WTC11 (cell line): ENCODE results near the gene ZMYND8.
"Not testable (repeated sequence)": the region's sequence is repeated elsewhere in the genome, so short reads cannot be mapped to it uniquely, and the experiment has no call there.

Source experiments
- CREM ChIP-seq: sonication (generic); formaldehyde crosslinking; IDR thresholded peaks from 2 replicates; pipeline ENCODE4 v1.8.1; 2022; ENCODE audit warnings: mild to moderate bottlenecking, missing genetic modification reagents, moderate library complexity
- TCF7 ChIP-seq: sonication (generic); formaldehyde crosslinking; IDR thresholded peaks from 2 replicates; pipeline ENCODE4 v1.8.0; 2022; ENCODE audit warnings: mild to moderate bottlenecking, low read depth, missing genetic modification reagents, moderate library complexity
- TF ChIP-seq, protein P1 (sequence below): fragments of 200-600 bp; IDR thresholded peaks from 2 replicates; pipeline ENCODE4 v1.8.0; 2022; ENCODE audit warnings: antibody characterized with exemption
- TF ChIP-seq, protein P2 (sequence below): sonication (generic); formaldehyde crosslinking; IDR thresholded peaks from 2 replicates; pipeline ENCODE4 v1.8.0; 2022; ENCODE audit warnings: mild to moderate bottlenecking, missing genetic modification reagents
- TF ChIP-seq, protein P3 (sequence below): sonication (generic); formaldehyde crosslinking; IDR thresholded peaks from 2 replicates; pipeline ENCODE4 v1.8.1; 2022; ENCODE audit warnings: low read depth, missing genetic modification reagents, borderline replicate concordance

DNA sequence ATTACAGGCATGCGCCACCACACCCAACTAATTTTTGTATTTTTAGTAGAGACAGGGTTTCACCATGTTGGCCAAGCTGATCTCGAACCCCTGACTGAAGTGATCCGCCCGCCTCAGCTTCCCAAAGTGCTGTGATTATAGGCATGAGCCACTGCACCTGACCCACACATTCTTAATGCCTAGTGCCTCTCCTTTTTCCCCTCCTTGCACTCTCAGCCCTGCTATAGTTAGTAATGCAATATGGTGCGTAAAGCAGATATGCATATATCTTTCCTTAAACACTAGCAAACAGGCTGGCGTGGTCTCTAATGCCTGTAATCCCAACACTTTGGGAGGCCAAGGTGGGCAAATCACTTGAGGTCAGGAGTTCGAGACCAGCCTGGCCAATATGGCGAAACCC, 68.0 kb downstream of the ZMYND8 start:
- TF ChIP-seq CREM, TCF7 (CRISPR knock-in tag): not testable (repeated sequence)
- TF ChIP-seq, protein P1, sequence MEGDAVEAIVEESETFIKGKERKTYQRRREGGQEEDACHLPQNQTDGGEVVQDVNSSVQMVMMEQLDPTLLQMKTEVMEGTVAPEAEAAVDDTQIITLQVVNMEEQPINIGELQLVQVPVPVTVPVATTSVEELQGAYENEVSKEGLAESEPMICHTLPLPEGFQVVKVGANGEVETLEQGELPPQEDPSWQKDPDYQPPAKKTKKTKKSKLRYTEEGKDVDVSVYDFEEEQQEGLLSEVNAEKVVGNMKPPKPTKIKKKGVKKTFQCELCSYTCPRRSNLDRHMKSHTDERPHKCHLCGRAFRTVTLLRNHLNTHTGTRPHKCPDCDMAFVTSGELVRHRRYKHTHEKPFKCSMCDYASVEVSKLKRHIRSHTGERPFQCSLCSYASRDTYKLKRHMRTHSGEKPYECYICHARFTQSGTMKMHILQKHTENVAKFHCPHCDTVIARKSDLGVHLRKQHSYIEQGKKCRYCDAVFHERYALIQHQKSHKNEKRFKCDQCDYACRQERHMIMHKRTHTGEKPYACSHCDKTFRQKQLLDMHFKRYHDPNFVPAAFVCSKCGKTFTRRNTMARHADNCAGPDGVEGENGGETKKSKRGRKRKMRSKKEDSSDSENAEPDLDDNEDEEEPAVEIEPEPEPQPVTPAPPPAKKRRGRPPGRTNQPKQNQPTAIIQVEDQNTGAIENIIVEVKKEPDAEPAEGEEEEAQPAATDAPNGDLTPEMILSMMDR: not testable (repeated sequence)
- TF ChIP-seq, protein P2, sequence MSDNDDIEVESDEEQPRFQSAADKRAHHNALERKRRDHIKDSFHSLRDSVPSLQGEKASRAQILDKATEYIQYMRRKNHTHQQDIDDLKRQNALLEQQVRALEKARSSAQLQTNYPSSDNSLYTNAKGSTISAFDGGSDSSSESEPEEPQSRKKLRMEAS (CRISPR knock-in tag): not testable (repeated sequence)
- TF ChIP-seq, protein P3, sequence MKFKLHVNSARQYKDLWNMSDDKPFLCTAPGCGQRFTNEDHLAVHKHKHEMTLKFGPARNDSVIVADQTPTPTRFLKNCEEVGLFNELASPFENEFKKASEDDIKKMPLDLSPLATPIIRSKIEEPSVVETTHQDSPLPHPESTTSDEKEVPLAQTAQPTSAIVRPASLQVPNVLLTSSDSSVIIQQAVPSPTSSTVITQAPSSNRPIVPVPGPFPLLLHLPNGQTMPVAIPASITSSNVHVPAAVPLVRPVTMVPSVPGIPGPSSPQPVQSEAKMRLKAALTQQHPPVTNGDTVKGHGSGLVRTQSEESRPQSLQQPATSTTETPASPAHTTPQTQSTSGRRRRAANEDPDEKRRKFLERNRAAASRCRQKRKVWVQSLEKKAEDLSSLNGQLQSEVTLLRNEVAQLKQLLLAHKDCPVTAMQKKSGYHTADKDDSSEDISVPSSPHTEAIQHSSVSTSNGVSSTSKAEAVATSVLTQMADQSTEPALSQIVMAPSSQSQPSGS: not testable (repeated sequence)
